Liver (tissue), 3 donors: Measurements from ENCODE around the gene PDCD6IP.

Source experiments
- ATF3 ChIP-seq: IDR thresholded peaks from 2 replicates; pipeline ENCODE4 v1.6.1; 2016; ENCODE audit warnings: antibody characterized with exemption
- CTCF ChIP-seq: fragments of 150-350 bp; IDR thresholded peaks from 2 replicates; pipeline ENCODE4 v1.5.1; 2017; ENCODE audit warnings: improper control_type of control experiment, low read depth, low read length; ENCODE audit not compliant: missing input control
- GABPA ChIP-seq, 2 donors: IDR thresholded peaks in 1 of 2; conservative IDR thresholded peaks in 1 of 2; 2 replicates each; pipeline ENCODE4 v1.6.1; 2016; ENCODE audit warnings: antibody characterized with exemption in 2 of 2, mild to moderate bottlenecking in 1 of 2, moderate library complexity in 1 of 2
- JUND ChIP-seq, 2 donors: IDR thresholded peaks; 2 replicates each; pipeline ENCODE4 v1.6.1; 2016; ENCODE audit warnings: antibody characterized with exemption in 2 of 2
- MAX ChIP-seq: IDR thresholded peaks from 2 replicates; pipeline ENCODE4 v1.6.1; 2016; ENCODE audit warnings: antibody characterized with exemption
- REST ChIP-seq: IDR thresholded peaks from 2 replicates; pipeline ENCODE4 v1.6.1; 2016; ENCODE audit warnings: antibody characterized with exemption, mild to moderate bottlenecking
- RXRA ChIP-seq, 2 donors: IDR thresholded peaks; 2 replicates each; pipeline ENCODE4 v1.6.1; 2017 to 2018; ENCODE audit warnings: antibody characterized with exemption in 2 of 2, mild to moderate bottlenecking in 1 of 2
- SP1 ChIP-seq: IDR thresholded peaks from 2 replicates; pipeline ENCODE4 v1.6.1; 2018; ENCODE audit warnings: antibody characterized with exemption, mild to moderate bottlenecking
- TAF1 ChIP-seq: conservative IDR thresholded peaks from 2 replicates; pipeline ENCODE4 v1.6.1; 2016; ENCODE audit warnings: antibody characterized with exemption, mild to moderate bottlenecking
- YY1 ChIP-seq: IDR thresholded peaks from 2 replicates; pipeline ENCODE4 v1.6.1; 2016; ENCODE audit warnings: antibody characterized with exemption, mild to moderate bottlenecking
- ZBTB33 ChIP-seq: IDR thresholded peaks from 2 replicates; pipeline ENCODE4 v1.6.1; 2016; ENCODE audit warnings: antibody characterized with exemption
- donor health status: healthy.
- donor health status: healthy.

- TF ChIP-seq CTCF (no peak), ATF3 (no peak), SP1 (no peak), REST (no peak), MAX (no peak), TAF1 (no peak), YY1 (no peak), GABPA (IDR thresholded peaks at IDR 0.05 in 1 of 2, conservative IDR thresholded peaks at IDR 0.05 in 1 of 2) (no peak), ZBTB33 (no peak), JUND (IDR thresholded peaks at IDR 0.05) (no peak), RXRA (IDR thresholded peaks at IDR 0.05) (no peak)
Measured at GRCh38 chr3:33826206-33826605, 27.8 kb downstream of the PDCD6IP start.
